ENCODE measurements around the gene TRIM24.

Gene TRIM24

GRCh38 chr7:138573741-138574140, 113.7 kb downstream of the TRIM24 start:
- DNase-seq (ENCODE audit: low read depth): no peak
- TF ChIP-seq MAX (IDR thresholded peaks at IDR 0.05; ENCODE audit: low read depth, low read length): no peak
- TF ChIP-seq CTCF (IDR thresholded peaks at IDR 0.05; ENCODE audit: low read depth, low read length): no peak
- no peak for TF ChIP-seq POLR2A (IDR thresholded peaks at IDR 0.05; ENCODE audit: extremely low read depth, insufficient read length)
- TF ChIP-seq MYC (IDR thresholded peaks at IDR 0.05; ENCODE audit: low read depth, low read length): no peak
- no peak overlapping the region for H3K4me3 ChIP-seq (ENCODE audit: low read depth, low read length)

GRCh38 chr7:138575897-138576428, 115.9 kb downstream of the TRIM24 start:
- TF ChIP-seq MYC (IDR thresholded peaks at IDR 0.05; ENCODE audit: low read depth, low read length) (no peak), POLR2A (IDR thresholded peaks at IDR 0.05; ENCODE audit: extremely low read depth, insufficient read length) (no peak), CTCF (IDR thresholded peaks at IDR 0.05; ENCODE audit: low read depth, low read length) (no peak), MAX (IDR thresholded peaks at IDR 0.05; ENCODE audit: low read depth, low read length) (no peak)
- H3K4me3 ChIP-seq (ENCODE audit: low read depth, low read length): no peak overlapping the region
- DNase-seq (ENCODE audit: low read depth): no peak

DNA sequence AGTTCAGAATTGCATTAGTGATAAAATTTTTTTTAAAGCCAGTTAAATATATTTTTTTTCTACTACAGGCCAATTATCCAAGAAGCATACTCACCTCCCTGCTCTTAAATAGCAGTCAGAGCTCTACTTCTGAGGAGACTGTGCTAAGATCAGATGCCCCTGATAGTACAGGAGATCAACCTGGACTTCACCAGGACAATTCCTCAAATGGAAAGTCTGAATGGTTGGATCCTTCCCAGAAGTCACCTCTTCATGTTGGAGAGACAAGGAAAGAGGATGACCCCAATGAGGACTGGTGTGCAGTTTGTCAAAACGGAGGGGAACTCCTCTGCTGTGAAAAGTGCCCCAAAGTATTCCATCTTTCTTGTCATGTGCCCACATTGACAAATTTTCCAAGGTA, 119.1 kb downstream of the TRIM24 start:
- TF ChIP-seq CTCF (IDR thresholded peaks at IDR 0.05; ENCODE audit: low read depth, low read length) (no peak), POLR2A (IDR thresholded peaks at IDR 0.05; ENCODE audit: extremely low read depth, insufficient read length) (no peak), MAX (IDR thresholded peaks at IDR 0.05; ENCODE audit: low read depth, low read length) (no peak), MYC (IDR thresholded peaks at IDR 0.05; ENCODE audit: low read depth, low read length) (no peak)
- DNase-seq (ENCODE audit: low read depth): no peak
- H3K4me3 ChIP-seq (ENCODE audit: low read depth, low read length): no peak overlapping the region

DNA sequence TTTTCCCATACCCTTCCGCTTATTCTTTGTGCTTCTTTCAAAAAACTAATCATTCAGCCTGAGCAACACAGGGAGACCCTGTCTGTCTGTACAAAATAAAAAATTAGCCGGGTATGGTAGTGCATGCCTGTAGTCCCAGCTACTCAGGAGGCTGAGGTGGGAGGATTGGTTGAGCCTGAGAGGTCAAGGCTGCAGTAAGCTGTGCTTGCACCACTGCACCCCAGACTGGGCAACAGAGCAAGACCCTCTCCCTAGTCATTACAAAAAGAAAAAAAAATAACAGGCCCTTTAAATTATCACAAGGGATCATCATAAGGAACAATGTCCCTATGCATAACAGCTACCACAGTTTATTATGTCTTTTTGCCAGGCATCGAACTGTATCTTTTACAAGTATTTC, 119.6 kb downstream of the TRIM24 start:
- DNase-seq (ENCODE audit: low read depth): no peak
- H3K4me3 ChIP-seq (ENCODE audit: low read depth, low read length): no peak overlapping the region
- TF ChIP-seq MAX (IDR thresholded peaks at IDR 0.05; ENCODE audit: low read depth, low read length) (no peak), POLR2A (IDR thresholded peaks at IDR 0.05; ENCODE audit: extremely low read depth, insufficient read length) (no peak), CTCF (IDR thresholded peaks at IDR 0.05; ENCODE audit: low read depth, low read length) (no peak), MYC (IDR thresholded peaks at IDR 0.05; ENCODE audit: low read depth, low read length) (no peak)

DNA sequence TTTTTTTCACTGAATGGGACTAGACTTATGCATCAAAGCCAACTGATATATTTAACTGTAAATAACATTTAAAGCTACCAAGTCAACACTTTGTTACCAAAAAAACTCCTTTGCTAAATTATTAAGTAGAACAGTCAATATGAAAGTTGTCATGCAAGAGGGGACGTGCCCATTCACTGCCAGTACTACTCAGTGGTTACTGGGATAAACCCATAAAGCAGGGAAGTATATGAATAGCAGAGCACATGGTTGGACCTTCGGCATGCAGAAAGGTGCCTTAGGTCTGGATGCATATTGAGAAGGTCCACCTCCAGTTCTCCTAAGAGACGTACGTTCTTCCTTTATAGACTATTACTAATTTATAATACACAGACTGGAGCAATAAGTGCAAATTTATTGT, 121.0 kb downstream of the TRIM24 start:
- DNase-seq (ENCODE audit: low read depth): no peak
- TF ChIP-seq CTCF (IDR thresholded peaks at IDR 0.05; ENCODE audit: low read depth, low read length): no peak
- no peak for TF ChIP-seq MYC (IDR thresholded peaks at IDR 0.05; ENCODE audit: low read depth, low read length)
- no peak for TF ChIP-seq MAX (IDR thresholded peaks at IDR 0.05; ENCODE audit: low read depth, low read length)
- TF ChIP-seq POLR2A (IDR thresholded peaks at IDR 0.05; ENCODE audit: extremely low read depth, insufficient read length): no peak
- H3K4me3 ChIP-seq (ENCODE audit: low read depth, low read length): no peak overlapping the region
